Activated CD8-positive, alpha-beta memory T cell treated with anti-CD3 and anti-CD28 coated beads, Interleukin-2, amount 50 U/mL, for 4 hours (primary cell): ENCODE results near the gene OR52W1.

Experiments
- DNase-seq: peaks from one replicate; pipeline ENCODE4 v3.0.0-alpha.2; 2020

OR52W1 gene

GRCh38 chr11:6199174-6199810 is at the start of gene OR52W1:
Gene OR52W1 (plus strand): TSS chr11:6199224. CDS start chr11:6199224, 0 bp downstream.
- DNase-seq = no peak

GRCh38 chr11:6151117-6151516 is 47.9 kb upstream of the OR52W1 start:
- no peak for DNase-seq

GRCh38 chr11:6152126-6152525 is 46.9 kb upstream of the OR52W1 start:
- no peak for DNase-seq

- DNase-seq = no peak
Measured at GRCh38 chr11:6156628-6157359, 42.2 kb upstream of the OR52W1 start.

- DNase-seq = no peak
Measured at GRCh38 chr11:6170226-6170625, 28.8 kb upstream of the OR52W1 start, which contains the start of gene OR52B2. Gene OR52B2 (minus strand): TSS chr11:6170326. CDS start chr11:6170326, 0 bp downstream.

GRCh38 chr11:6175440-6175839 is 23.6 kb upstream of the OR52W1 start:
- DNase-seq = no peak

GRCh38 chr11:6191742-6192141 is 7.3 kb upstream of the OR52W1 start:
- DNase-seq = no peak

GRCh38 chr11:6194065-6194581 is 4.9 kb upstream of the OR52W1 start:
- no peak for DNase-seq

- no peak for DNase-seq
Measured at GRCh38 chr11:6196396-6196795, 2.6 kb upstream of the OR52W1 start.

- DNase-seq = no peak
Measured at GRCh38 chr11:6197466-6198200, 1.4 kb upstream of the OR52W1 start.

- DNase-seq = no peak
Measured at GRCh38 chr11:6200975-6201374, 2.0 kb downstream of the OR52W1 start.

- no peak for DNase-seq
Measured at GRCh38 chr11:6201481-6201880, 2.5 kb downstream of the OR52W1 start.

GRCh38 chr11:6202041-6202440 is 3.0 kb downstream of the OR52W1 start:
- no peak for DNase-seq

- no peak for DNase-seq
Measured at GRCh38 chr11:6203327-6203726, 4.3 kb downstream of the OR52W1 start.

- DNase-seq = no peak
Measured at GRCh38 chr11:6204706-6205105, 5.7 kb downstream of the OR52W1 start.

- DNase-seq = no peak
Measured at GRCh38 chr11:6205366-6205765, 6.3 kb downstream of the OR52W1 start, which contains the start of gene C11orf42. Gene C11orf42 (plus strand): TSS chr11:6205557. CDS start chr11:6205616, 59 bp downstream.

- DNase-seq = no peak
Measured at GRCh38 chr11:6206456-6207180, 7.6 kb downstream of the OR52W1 start.

GRCh38 chr11:6209801-6210200 is 10.8 kb downstream of the OR52W1 start:
- DNase-seq = no peak

GRCh38 chr11:6210274-6210955 is 11.4 kb downstream of the OR52W1 start:
- DNase-seq = no peak

- no peak for DNase-seq
Measured at GRCh38 chr11:6214530-6214929, 15.5 kb downstream of the OR52W1 start.

- DNase-seq = no peak
Measured at GRCh38 chr11:6216501-6216900, 17.5 kb downstream of the OR52W1 start.

GRCh38 chr11:6217722-6218121 is 18.7 kb downstream of the OR52W1 start:
- no peak for DNase-seq
